RWPE1 (cell line): Measurements from ENCODE around the gene ABLIM3.

Source experiments
- CTCF ChIA-PET: fragments of 350-600 bp; sonication (Branson Sonifier 250); formaldehyde crosslinking; extraction: SDS; loops from one replicate; lab custom pipeline; 2021; lab: Yijun Ruan, JAX
- POLR2A ChIA-PET: fragments of 400-600 bp; formaldehyde crosslinking; extraction: SDS; loops from one replicate; lab custom pipeline; 2020; ENCODE audit warnings: antibody characterized with exemption; ENCODE audit not compliant: low non-redundant PET; lab: Yijun Ruan, JAX
- DNase-seq: peaks from one replicate; pipeline ENCODE4 v3.0.0; 2012; ENCODE audit warnings: low spot score
- H3K27ac ChIP-seq: fragments of 450-650 bp; 2 replicates; pipeline ENCODE4 v1.5.1; 2017
- CTCF ChIP-seq: fragments of 450-650 bp; conservative IDR thresholded peaks from 2 replicates; pipeline ENCODE4 v1.5.1; 2017; ENCODE audit warnings: low read depth, mild to moderate bottlenecking

Gene ABLIM3

GRCh38 chr5:149141224-149141956 lies at the start of gene ABLIM3:
Gene ABLIM3, plus strand, starts transcription at chr5:149141493. Its CDS starts 603 bp downstream, at chr5:149142096.
- peak within 1 kb of the TSS; percentile 40 for H3K27ac ChIP-seq
- DNase-seq, result peak; percentile 89
- POLR2A ChIA-PET, result no interaction called here
- CTCF ChIA-PET, result interaction anchor here (0.6 to 5.1 kb wide), 31 partner anchors 11 to 1939 kb away, joined by 3 to 55 read pairs (median 4); partner anchors contain the start of gene TNIP1
- peak; percentile 99 for TF ChIP-seq CTCF

GRCh38 chr5:149093625-149094024 lies 47.7 kb upstream of the ABLIM3 start:
- DNase-seq, result no peak
- CTCF ChIA-PET, result no interaction called here
- H3K27ac ChIP-seq, result no peak overlapping the region
- POLR2A ChIA-PET, result no interaction called here
- no peak for TF ChIP-seq CTCF

- no peak overlapping the region for H3K27ac ChIP-seq
- POLR2A ChIA-PET, result no interaction called here
- TF ChIP-seq CTCF, result no peak
- no peak for DNase-seq
- CTCF ChIA-PET, result interaction anchor here (0.6 to 1.1 kb wide), 3 partner anchors 20 to 257 kb away, joined by 3 to 9 read pairs (median 3); no protein-coding TSS in a partner anchor
Measured at GRCh38 chr5:149094996-149095395, 46.3 kb upstream of the ABLIM3 start.

GRCh38 chr5:149099920-149100319 lies 41.4 kb upstream of the ABLIM3 start:
- TF ChIP-seq CTCF, result no peak
- ChIA-PET POLR2A (no interaction called here), CTCF (interaction anchor here (0.6 to 1.1 kb wide), 2 partner anchors 10 to 25 kb away, joined by 3 to 5 read pairs; no protein-coding TSS in a partner anchor)
- no peak overlapping the region for H3K27ac ChIP-seq
- DNase-seq, result no peak

GRCh38 chr5:149100331-149100730 lies 41.0 kb upstream of the ABLIM3 start:
- no peak for DNase-seq
- ChIA-PET CTCF (interaction anchor here (0.6 to 1.1 kb wide), 2 partner anchors 24 to 54 kb away, joined by 3 to 5 read pairs; no protein-coding TSS in a partner anchor), POLR2A (no interaction called here)
- H3K27ac ChIP-seq, result no peak overlapping the region
- TF ChIP-seq CTCF, result no peak

GRCh38 chr5:149108651-149109280 lies 32.5 kb upstream of the ABLIM3 start:
- POLR2A ChIA-PET, result no interaction called here
- TF ChIP-seq CTCF, result no peak

More at GRCh38 chr5:149108651-149109280, 32.5 kb upstream of the ABLIM3 start:
- no peak for DNase-seq
- CTCF ChIA-PET, result interaction anchor here (0.6 to 0.9 kb wide), 5 partner anchors 47 to 1655 kb away, joined by 3 to 4 read pairs (median 4); no protein-coding TSS in a partner anchor
- H3K27ac ChIP-seq, result no peak overlapping the region
